Heart left ventricle (tissue), 13 donors: Measurements from ENCODE around the gene NOVA1.

Experiments
- CTCF ChIP-seq, 12 donors: fragments of 200-600 bp; sonication (generic) in 4 of 12; IDR thresholded peaks; one replicate each; pipeline versions ENCODE4 v1.5.0 to v1.8.0; 2018 to 2022; ENCODE audit warnings: antibody characterized with exemption in 12 of 12, mild to moderate bottlenecking in 5 of 12
- POLR2A ChIP-seq, 2 donors: fragments of 450-650 bp; IDR thresholded peaks; one replicate each; pipeline ENCODE4 v1.6.1; 2017; ENCODE audit warnings: antibody characterized with exemption in 2 of 2, mild to moderate bottlenecking in 2 of 2, moderate library complexity in 2 of 2
- donor health status: ischemic (EF 13 %, LVEDD 7.1; RV severe dilation, severe dysfunction).
- donor health status: DM: no; HTN: yes; CAD: no.
- donor health status: DM: no; HTN: no; CAD: no.
- donor health status: ischemic (EF 25% LVEDD 6.9; RV normal size, moderate dysfunction).
- donor health status: ischemic (EF 25% LVEDD 5.7; RV mildly dilated, moderate dysfunction).
- donor health status: ischemic (EF 35%, LVEDD 5.7; RV mildly dilated, moderate dysfunction).
- donor health status: nonischemic (EF 11% LVEDD 7.7; RV severe dilation, severe dysfunction).
- donor health status: DM: yes; HTN: yes; CAD: no.
- donor health status: PGD.
- donor health status: ischemic (EF 29% LVEDD 5.4; RV normal size, mild dysfunction).
- donor health status: nonischemic (EF 23%, LVEDD 6.1; RV moderate dilation, normal function).

DNA sequence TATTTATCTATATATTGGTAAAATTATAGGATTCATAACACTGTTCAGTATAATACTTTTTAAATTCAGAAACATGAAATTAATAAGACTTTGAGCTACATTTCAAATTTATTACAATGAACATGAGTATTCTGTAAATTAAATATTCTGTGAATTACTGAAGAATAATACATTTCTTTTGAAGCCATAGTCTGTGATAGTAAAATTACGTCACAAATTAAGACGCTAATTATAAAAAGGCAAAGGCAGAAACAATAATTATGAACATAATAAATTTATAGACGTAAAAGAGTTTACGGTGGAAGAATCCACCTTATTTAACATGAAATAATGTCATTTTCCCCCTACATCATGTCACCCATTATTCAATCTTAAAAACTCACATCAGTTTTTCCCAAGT, 118.9 kb downstream of the NOVA1 start:
- TF ChIP-seq CTCF (IDR thresholded peaks at IDR 0.05) (no peak), POLR2A (IDR thresholded peaks at IDR 0.05) (no peak)
